T1000 (cell line): Measurements from ENCODE around the gene DDAH1.
A peak's percentile ranks its signal among the peaks of the same experiment; 100 is the strongest.

Source experiments
- DNase-seq: peaks from one replicate; lab custom pipeline; 2025; ENCODE audit warnings: mixed read lengths; lab: John Stamatoyannopoulos, UW

Gene DDAH1

GRCh38 chr1:85440612-85441011 is 24.3 kb downstream of the DDAH1 start:
- no peak for DNase-seq

GRCh38 chr1:85438353-85438752 is 26.6 kb downstream of the DDAH1 start:
- DNase-seq = no peak

DNA sequence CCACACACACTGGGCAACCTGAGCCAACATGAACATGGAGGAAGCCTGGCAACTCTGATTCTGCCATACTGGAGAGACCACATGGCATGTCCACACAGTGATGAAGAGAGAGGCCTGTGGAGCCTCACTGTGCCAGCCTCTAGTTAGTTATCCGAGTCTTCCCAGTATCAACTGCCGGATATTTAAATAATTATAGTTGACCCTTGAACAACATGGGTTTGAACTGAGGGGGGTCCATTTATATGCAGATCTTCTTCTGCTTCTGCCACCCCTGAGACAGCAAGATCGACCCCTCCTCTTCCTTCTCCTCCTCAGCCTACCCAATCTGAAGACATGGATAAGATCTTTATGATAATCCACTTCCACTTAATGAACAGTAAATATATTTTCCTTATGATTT is 27.8 kb downstream of the DDAH1 start:
- no peak for DNase-seq

DNA sequence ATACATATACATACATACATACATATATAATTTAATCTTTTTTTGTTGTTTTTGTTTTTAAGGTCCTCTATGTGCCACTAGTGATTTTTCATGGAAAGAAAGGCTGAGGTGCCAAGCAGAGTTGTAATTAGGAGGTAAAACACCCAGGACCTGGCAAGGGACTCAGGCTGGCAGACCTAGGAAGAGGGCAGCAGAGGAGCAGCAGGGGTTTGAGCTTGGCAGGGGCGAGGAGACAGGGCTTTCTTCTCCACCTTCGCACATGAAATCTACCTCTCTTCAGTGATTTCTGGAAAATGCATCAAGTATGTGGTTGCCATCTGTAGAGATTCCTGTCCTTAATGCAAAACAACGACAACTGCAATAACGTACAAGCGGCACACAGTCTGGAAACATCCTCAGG is 31.9 kb downstream of the DDAH1 start:
- no peak for DNase-seq

DNA sequence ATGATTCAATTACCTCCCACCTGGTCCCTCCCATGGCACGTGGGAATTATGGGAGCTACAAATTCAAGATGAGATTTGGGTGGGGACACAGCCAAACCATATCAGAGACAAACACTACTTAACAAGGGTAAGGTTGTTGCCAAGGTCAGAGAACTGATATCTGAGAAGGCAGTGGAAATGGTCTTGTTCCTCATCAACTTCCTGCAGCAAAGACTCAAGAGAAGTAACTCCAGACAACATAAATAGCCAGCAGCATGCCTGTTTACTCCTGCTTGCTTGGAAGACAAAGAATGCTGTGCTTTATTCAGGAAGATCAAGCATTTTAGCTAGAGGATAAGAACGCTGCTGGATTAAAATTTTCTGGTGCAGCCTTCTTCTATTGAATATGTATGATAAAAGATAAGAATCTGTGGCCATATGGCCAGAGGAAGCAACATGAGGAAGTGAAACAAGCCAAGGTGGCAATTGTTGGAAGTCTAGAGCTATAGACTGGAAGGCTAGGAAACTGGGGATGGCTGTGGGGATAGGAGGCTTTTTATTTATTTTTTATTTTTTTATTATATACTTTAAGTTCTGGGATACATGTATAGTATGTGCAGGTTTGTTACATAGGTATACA is 36.4 kb downstream of the DDAH1 start:
- no peak for DNase-seq

DNA sequence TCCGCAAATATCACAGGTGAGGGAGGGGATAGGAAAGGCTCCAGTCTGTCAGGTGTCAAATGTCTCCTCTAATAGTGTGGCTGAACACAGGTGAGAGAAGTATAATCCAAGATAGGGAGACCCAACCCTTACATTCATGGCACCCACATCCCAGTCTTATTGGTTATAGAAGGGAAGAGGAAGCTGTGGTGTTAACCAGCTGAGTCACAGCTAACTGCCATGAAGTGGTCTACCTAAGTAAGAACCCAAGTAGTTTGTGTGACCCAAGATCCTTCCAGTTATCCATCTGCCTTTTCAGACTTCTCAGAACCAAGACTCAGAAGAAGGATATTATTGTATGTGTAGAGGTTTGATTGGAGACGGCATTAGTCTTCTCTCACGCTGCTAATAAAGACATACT is 37.1 kb downstream of the DDAH1 start:
- DNase-seq = no peak

- no peak for DNase-seq
Observed at GRCh38 chr1:85427331-85427730, 37.6 kb downstream of the DDAH1 start.

DNA sequence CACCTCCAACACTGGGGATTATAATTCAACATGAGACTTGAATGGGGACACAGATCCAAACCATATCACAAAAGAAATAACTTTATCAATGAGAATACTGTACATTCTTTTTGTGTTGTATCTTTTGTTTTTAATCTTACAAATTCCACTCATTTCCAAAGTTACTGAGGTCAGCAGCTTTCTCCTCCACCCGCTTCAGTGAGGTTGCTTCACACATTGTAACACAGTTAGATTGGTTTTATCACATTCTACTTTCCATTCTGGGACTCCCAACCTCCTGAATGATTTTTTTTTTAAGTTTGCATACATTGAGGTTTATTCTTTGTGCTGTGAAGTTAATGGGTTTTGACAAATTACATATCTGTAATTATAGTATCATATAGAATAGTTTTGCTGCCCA is 43.8 kb downstream of the DDAH1 start:
- no peak for DNase-seq

DNA sequence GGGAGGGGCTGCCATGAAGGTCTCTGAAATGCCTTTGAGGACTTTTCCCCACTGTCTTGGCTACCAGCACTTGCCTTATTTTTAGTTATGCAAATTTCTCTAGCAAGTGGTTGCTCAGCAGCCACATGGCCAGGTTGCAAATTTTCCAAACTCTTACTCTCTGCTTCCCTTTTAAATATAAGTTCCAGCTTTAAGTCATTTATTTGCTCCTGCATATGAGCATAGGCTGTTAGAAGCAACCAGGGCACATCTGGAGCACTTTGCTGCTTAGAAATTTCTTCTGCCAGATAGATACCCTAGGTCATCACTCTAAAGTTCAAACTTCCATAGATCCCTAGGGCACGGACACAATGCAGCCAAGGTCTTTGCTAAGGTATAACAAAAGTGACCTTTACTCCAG is 44.8 kb downstream of the DDAH1 start:
- no peak for DNase-seq

DNA sequence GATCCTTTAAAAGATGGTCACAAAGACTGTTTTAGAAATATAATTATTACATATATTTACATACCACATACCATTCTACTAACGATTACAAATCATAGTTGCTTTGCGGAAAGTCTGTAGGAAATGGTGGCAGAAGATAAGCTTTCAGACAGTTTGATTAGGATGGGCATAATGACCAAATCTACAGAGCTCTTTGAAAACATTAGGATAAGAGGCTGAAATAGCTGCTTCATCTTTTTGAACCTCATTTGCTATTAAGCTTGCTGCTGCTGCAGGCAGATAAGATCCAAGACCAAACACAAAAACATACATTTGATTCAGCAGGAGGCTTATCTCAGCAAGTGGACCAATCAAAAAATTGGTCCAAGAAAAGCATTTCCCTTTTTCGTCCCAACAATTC is 47.1 kb downstream of the DDAH1 start:
- no peak for DNase-seq

GRCh38 chr1:85417017-85417416 is 47.9 kb downstream of the DDAH1 start:
- no peak for DNase-seq

DNA sequence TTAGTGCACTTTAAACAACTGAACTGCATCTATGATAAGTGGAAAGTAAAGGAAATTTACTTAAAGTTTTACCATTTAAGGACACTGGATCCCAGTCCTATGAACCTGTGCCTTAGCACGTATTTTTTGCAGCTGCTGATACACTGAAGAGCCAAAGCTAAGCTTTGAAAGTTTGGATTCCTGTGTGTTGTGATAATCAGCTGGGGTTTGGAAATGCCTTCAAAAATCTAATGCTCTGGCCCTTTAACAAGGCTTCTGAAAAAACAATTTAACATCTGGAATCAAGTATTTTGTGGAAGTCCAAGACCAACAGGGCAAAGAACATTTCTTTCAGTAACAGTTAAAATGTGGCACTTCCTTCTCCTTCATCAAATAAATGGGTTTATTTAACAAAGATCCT is 51.8 kb downstream of the DDAH1 start:
- no peak for DNase-seq

- no peak for DNase-seq
Observed at GRCh38 chr1:85411567-85412305, 53.2 kb downstream of the DDAH1 start.

- DNase-seq = no peak
Observed at GRCh38 chr1:85409516-85409915, 55.4 kb downstream of the DDAH1 start.

- no peak for DNase-seq
Observed at GRCh38 chr1:85407746-85408377, 57.1 kb downstream of the DDAH1 start.

- DNase-seq = peak; percentile 1
Observed at GRCh38 chr1:85406887-85407533, 57.9 kb downstream of the DDAH1 start.

DNA sequence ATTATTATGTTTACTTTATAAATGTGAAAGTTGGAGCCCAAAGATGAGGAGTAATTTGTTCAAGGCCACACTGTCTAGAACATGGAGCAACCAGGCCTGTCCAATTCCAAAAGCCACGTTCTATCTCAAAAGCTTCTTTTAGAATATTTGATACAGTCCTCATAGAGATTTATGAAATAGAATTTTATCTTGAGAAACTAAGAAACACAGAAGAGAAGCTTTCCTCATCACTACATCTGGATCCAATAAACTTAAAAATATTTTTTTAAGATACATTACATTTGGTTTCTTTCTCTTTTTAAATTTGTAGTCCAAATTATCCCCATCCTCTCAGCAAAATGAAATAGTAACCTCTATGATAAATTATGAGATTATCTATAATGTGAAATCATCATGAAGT is 58.9 kb downstream of the DDAH1 start:
- DNase-seq = no peak

GRCh38 chr1:85404408-85404807 is 60.6 kb downstream of the DDAH1 start:
- no peak for DNase-seq

GRCh38 chr1:85398391-85399064 is 66.4 kb downstream of the DDAH1 start:
- DNase-seq = no peak

DNA sequence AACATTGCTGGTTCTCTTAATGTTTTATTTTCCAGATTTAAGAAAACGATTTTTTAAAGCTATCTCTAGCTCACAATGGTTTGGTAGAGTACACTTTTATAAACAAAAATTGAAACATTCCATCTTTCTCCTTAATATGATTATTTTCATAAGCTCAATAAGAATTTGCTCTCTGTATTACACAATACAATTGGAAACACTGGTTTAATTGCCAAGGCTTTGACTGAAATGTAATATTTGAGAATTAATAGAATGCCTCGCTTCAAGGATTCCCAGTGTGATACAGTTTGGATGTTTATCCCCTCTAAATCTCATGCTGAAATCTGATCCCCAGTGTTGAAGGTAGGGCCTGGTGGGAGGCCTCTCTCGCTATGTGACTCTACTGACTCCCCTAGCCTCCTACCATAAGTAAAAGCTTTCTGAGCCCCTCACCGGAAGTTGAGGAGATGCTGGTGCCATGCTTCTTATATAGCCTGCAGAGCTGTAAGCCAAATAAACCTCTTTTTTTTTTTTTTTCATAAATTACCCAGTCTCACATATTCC is 67.4 kb downstream of the DDAH1 start:
- DNase-seq = no peak

- no peak for DNase-seq
Observed at GRCh38 chr1:85396194-85396593, 68.8 kb downstream of the DDAH1 start.

GRCh38 chr1:85394130-85394529 is 70.8 kb downstream of the DDAH1 start:
- DNase-seq = no peak
